IMR-90 (cell line): Measurements from ENCODE around the gene TEDC1. TPM values are rescaled to one million over a fixed set of nuclear protein-coding genes. Genes with fewer than 3 reads are reported as not detected.

Source experiments
- ATAC-seq: fragments of 200-7000 bp; cut with Tn5 transposase; 2 replicates; pipeline ENCODE4 v1.9.1; 2020; ENCODE audit warnings: low read depth, mild to moderate bottlenecking, moderate library complexity
- BruUV-seq: library from RNA; stranded (reverse); fragments of 400-500 nt; replicated peaks from 2 replicates; lab custom pipeline; 2021; lab: Mats Ljungman, UMichigan
- CTCF ChIA-PET: fragments of 300-600 bp; formaldehyde crosslinking; extraction: SDS; loops from one replicate; lab custom pipeline; 2021; ENCODE audit warnings: antibody characterized with exemption; lab: Yijun Ruan, JAX
- POLR2A ChIA-PET: fragments of 300-600 bp; sonication (Branson Sonifier 250); formaldehyde crosslinking; loops from one replicate; lab custom pipeline; 2022; ENCODE audit warnings: antibody characterized with exemption; ENCODE audit not compliant: unreplicated experiment; lab: Charles Lee
- DNase-seq: peaks from one replicate; pipeline ENCODE4 v3.0.0; 2013
- H2AFZ ChIP-seq: replicated peaks from 2 replicates; pipeline ENCODE3; 2013; ENCODE audit warnings: low read length, mild to moderate bottlenecking; ENCODE audit not compliant: poor library complexity
- H2AK5ac ChIP-seq: 2 replicates; pipeline ENCODE4 v1.6.1; 2013; ENCODE audit warnings: low read depth, low read length, inconsistent platforms
- H2AK9ac ChIP-seq: replicated peaks from 2 replicates; pipeline ENCODE3; 2013; ENCODE audit warnings: mild to moderate bottlenecking, low read depth, low read length, moderate library complexity; ENCODE audit not compliant: poor library complexity
- H2BK120ac ChIP-seq: 2 replicates; pipeline ENCODE4 v1.6.1; 2013; ENCODE audit warnings: low read depth, low read length, inconsistent platforms
- H2BK15ac ChIP-seq: 3 replicates; pipeline ENCODE4 v1.6.1; 2013; ENCODE audit warnings: low read depth, low read length, inconsistent platforms
- H2BK20ac ChIP-seq: 2 replicates; pipeline ENCODE4 v1.6.1; 2013; ENCODE audit warnings: low read depth, mild to moderate bottlenecking, inconsistent platforms, low read length, moderate library complexity
- H2BK5ac ChIP-seq: 2 replicates; pipeline ENCODE4 v1.6.1; 2013; ENCODE audit warnings: mild to moderate bottlenecking, low read depth, low read length, inconsistent platforms; ENCODE audit not compliant: poor library complexity, severe bottlenecking
- H3K14ac ChIP-seq: replicated peaks from 2 replicates; pipeline ENCODE4 v1.6.1; 2013; ENCODE audit warnings: low read depth, low read length, inconsistent platforms
- H3K18ac ChIP-seq: 2 replicates; pipeline ENCODE4 v1.6.1; 2013; ENCODE audit warnings: low read depth, low read length, control low read depth
- H3K23ac ChIP-seq: 2 replicates; pipeline ENCODE4 v1.6.1; 2013; ENCODE audit warnings: low read depth, low read length, inconsistent platforms
- H3K27ac ChIP-seq: 2 replicates; pipeline ENCODE4 v1.5.1; 2013; ENCODE audit warnings: mild to moderate bottlenecking, control low read depth, low read length; ENCODE audit not compliant: insufficient read depth
- H3K27me3 ChIP-seq: 2 replicates; pipeline ENCODE4 v1.6.1; 2013; ENCODE audit warnings: low read length; ENCODE audit not compliant: control insufficient read depth, insufficient read depth
- H3K36me3 ChIP-seq: 2 replicates; pipeline ENCODE4 v1.6.1; 2013; ENCODE audit warnings: low read length, mixed read lengths; ENCODE audit not compliant: control insufficient read depth, insufficient read depth
- H3K4ac ChIP-seq: 2 replicates; pipeline ENCODE4 v1.6.1; 2013; ENCODE audit warnings: low read depth, low read length, inconsistent platforms
- H3K4me1 ChIP-seq: 2 replicates; pipeline ENCODE4 v1.6.1; 2013; ENCODE audit warnings: low read length, mixed read lengths; ENCODE audit not compliant: control insufficient read depth, insufficient read depth
- H3K4me2 ChIP-seq: 2 replicates; pipeline ENCODE4 v1.6.1; 2013; ENCODE audit warnings: low read depth, mild to moderate bottlenecking, control low read depth, low read length, moderate library complexity
- H3K4me3 ChIP-seq: 2 replicates; pipeline ENCODE4 v1.5.1; 2013; ENCODE audit warnings: low read depth, mild to moderate bottlenecking, control low read depth, low read length, moderate library complexity; ENCODE audit not compliant: insufficient read depth
- H3K56ac ChIP-seq: 2 replicates; pipeline ENCODE4 v1.6.1; 2013; ENCODE audit warnings: low read length, inconsistent platforms; ENCODE audit not compliant: insufficient read depth; ENCODE audit errors: extremely low read depth
- H3K79me1 ChIP-seq, 2 experiments: 2 replicates each; pipeline ENCODE4 v1.6.1; 2013; ENCODE audit warnings: low read length in 2 of 2, inconsistent platforms in 1 of 2, low read depth in 1 of 2
- H3K9ac ChIP-seq: 2 replicates; pipeline ENCODE4 v1.6.1; 2013; ENCODE audit warnings: low read depth, low read length, control low read depth
- H3K9me1 ChIP-seq: 2 replicates; pipeline ENCODE4 v1.6.1; 2013; ENCODE audit warnings: low read length, inconsistent platforms; ENCODE audit not compliant: insufficient read depth
- H3K9me3 ChIP-seq: 2 replicates; pipeline ENCODE4 v1.6.1; 2013; ENCODE audit warnings: low read length; ENCODE audit not compliant: control insufficient read depth, insufficient read depth
- H4K20me1 ChIP-seq: 2 replicates; pipeline ENCODE4 v1.6.1; 2013; ENCODE audit warnings: low read length, inconsistent platforms; ENCODE audit not compliant: insufficient read depth
- H4K5ac ChIP-seq: 2 replicates; pipeline ENCODE4 v1.6.1; 2013; ENCODE audit warnings: mild to moderate bottlenecking, low read depth, low read length, control low read depth
- H4K8ac ChIP-seq, 2 experiments: 2 replicates each; pipeline ENCODE4 v1.6.1; 2013; ENCODE audit warnings: low read depth in 2 of 2, low read length in 2 of 2, control low read depth in 1 of 2, inconsistent platforms in 1 of 2
- H4K91ac ChIP-seq: 2 replicates; pipeline ENCODE4 v1.6.1; 2013; ENCODE audit warnings: low read depth, low read length, inconsistent platforms; ENCODE audit not compliant: insufficient read depth
- CHD1 ChIP-seq: IDR thresholded peaks from 2 replicates; pipeline ENCODE4 v1.6.1; 2012; ENCODE audit warnings: low read depth, low read length, improper control_type of control experiment
- MAFK ChIP-seq: IDR thresholded peaks from 2 replicates; pipeline ENCODE4 v1.6.1; 2012; ENCODE audit warnings: low read depth, low read length, improper control_type of control experiment
- MAZ ChIP-seq: IDR thresholded peaks from 2 replicates; pipeline ENCODE4 v1.6.1; 2012; ENCODE audit warnings: low read depth, mild to moderate bottlenecking, low read length, improper control_type of control experiment, moderate library complexity, borderline replicate concordance
- RCOR1 ChIP-seq: IDR thresholded peaks from 2 replicates; pipeline ENCODE4 v1.6.1; 2012; ENCODE audit warnings: mild to moderate bottlenecking, low read length, improper control_type of control experiment; ENCODE audit not compliant: insufficient replicate concordance
- SMC3 ChIP-seq: fragments of 150-350 bp; IDR thresholded peaks from 2 replicates; pipeline ENCODE4 v1.6.1; 2016; ENCODE audit warnings: low read depth, mild to moderate bottlenecking, antibody characterized with exemption, low read length, moderate library complexity
- WGBS, 2 experiments: methylation state at CpG; one replicate each; pipeline versions ENCODE4 v1.1.5 to v1.1.7; 2013; ENCODE audit warnings: missing lambda C conversion rate in 2 of 2; ENCODE audit not compliant: insufficient read length in 1 of 2; ENCODE audit errors: extremely low coverage in 2 of 2; 5-methylcytosine and 5-hydroxymethylcytosine counted together
- dilution Hi-C: fragments of 300-500 bp; cut with HindIII; formaldehyde crosslinking; loops from one replicate; pipeline ENCODE4 v1.14.3; 2018; ENCODE audit warnings: low sequenced_read_pairs; ENCODE audit not compliant: unreplicated experiment
- in situ Hi-C: fragments of 300-500 bp; cut with MboI; formaldehyde crosslinking; loops from 3 replicates; pipeline ENCODE4 v1.14.3; 2019; ENCODE audit warnings: low sequenced_read_pairs, inconsistent platforms, mixed read lengths
- intact Hi-C: fragments of 100-400 bp; cut with micrococcal nuclease; formaldehyde crosslinking; loops from 2 replicates; pipeline ENCODE4 v1.10.0; 2022
- polyA plus RNA-seq, 3 experiments: library from polyadenylated mRNA; depleted of rRNA; stranded (reverse); fragments of >200 nt; gene quantifications; 2 replicates each; pipeline ENCODE4 v1.2.3, GENCODE V29; 2012; ENCODE audit warnings: low replicate concordance in 1 of 3
- total RNA-seq: library from RNA; depleted of rRNA; stranded (reverse); fragments of >200 nt; gene quantifications from 2 replicates; pipeline ENCODE4 v1.2.3, GENCODE V29; 2012

The TEDC1 gene
- total and polyA plus RNA-seq, 2 of the 4 experiments (the other 2 are of a cell fraction): 5.7 to 6.4 TPM

- Histone ChIP-seq H3K9me1 (no peaks in the 10 kb centered on the region), H3K4ac (peak within 1 kb of the TSS; percentile 29; the same call in 1 of the 2 replicates), H3K27ac (no peak within 1 kb of the TSS), H2BK120ac (no peak within 1 kb of the TSS), H2AK9ac (peak within 1 kb of the TSS; percentile 85), H4K8ac (peak within 1 kb of the TSS in 1 of 2 experiments; percentile 5; a peak in 1 of 4 replicates), H3K36me3 (no peaks in the 10 kb centered on the region), H3K56ac (no peak within 1 kb of the TSS), H3K4me1 (peaks cover 9% of the 10 kb centered on the region; the same call in 1 of the 2 replicates), H3K27me3 (no peaks in the 10 kb centered on the region; the same call in 1 of the 2 replicates), H3K14ac (0 out of 2 replicates have a peak within 1 kb of the TSS, but pooled peaks have one; percentile 3), H4K20me1 (0 out of 2 replicates have a peak, but pooled peaks cover 3% of the 10 kb centered on the region), H2BK15ac (no peak within 1 kb of the TSS), H2BK20ac (no peak within 1 kb of the TSS), H2BK5ac (no peak within 1 kb of the TSS), H3K79me1 (no peaks in the 10 kb centered on the region), H3K23ac (peak within 1 kb of the TSS; percentile 4; the same call in 1 of the 2 replicates), H3K9ac (peak within 1 kb of the TSS; percentile 46), H3K18ac (no peak within 1 kb of the TSS), H4K91ac (no peak within 1 kb of the TSS), H3K9me3 (no peaks in the 10 kb centered on the region), H2AK5ac (peak within 1 kb of the TSS; percentile 33), H2AFZ (peak within 1 kb of the TSS; percentile 96), H3K4me2 (peak within 1 kb of the TSS; percentile 83), H3K4me3 (peak within 1 kb of the TSS; percentile 57), H4K5ac (no peak within 1 kb of the TSS)
- ChIA-PET POLR2A (no interaction called here), CTCF (interaction anchor here (0.6 kb wide), 1 partner anchor 92 kb away, joined by 3 read pairs; no protein-coding TSS in a partner anchor)
- WGBS, 2 experiments: no CpG with 5 or more reads among the region's 88 CpGs
- BruUV-seq: no TSS peak
- in situ Hi-C loops: no loop called here
- intact Hi-C loops: loop anchor here (5.0 kb wide), 1 partner anchor 34 kb away; the partner anchor contains the start of gene TEDC1
- TF ChIP-seq MAZ (0 out of 2 replicates have a peak, but pooled peaks have one; percentile 25), SMC3 (no peak), CHD1 (no peak), RCOR1 (no peak), MAFK (no peak)
- dilution Hi-C loops: no loop called here
- ATAC-seq: peak; percentile 57
- no peak for DNase-seq
These were observed 35.1 kb downstream of the TEDC1 start, which contains the start of gene TMEM121 for GRCh38 chr14:105525861-105526775. Gene TMEM121, plus strand, starts transcription at chr14:105526583. Its CDS starts 2,252 bp downstream, at chr14:105528835.
